ENCODE results near the gene BMPR1B. TPM values are rescaled to one million over a fixed set of nuclear protein-coding genes. Genes with fewer than 3 reads are reported as not detected.

BMPR1B gene
- total and polyA plus RNA-seq, 9 of the 15 experiments (the other 6 are each of a cell fraction or from before 2014, with no cell fraction given), result 0.01 TPM; not detected in 8

GRCh38 chr4:94743838-94744237 is 13.9 kb upstream of the BMPR1B start:
- Histone ChIP-seq H4K20me1 (replicated peaks; ENCODE audit: control insufficient read depth, insufficient read depth, low read length) (no peaks in the 10 kb centered on the region), H3K27me3 (ENCODE audit: control insufficient read depth in 2 of 2, insufficient read depth in 2 of 2, low read length in 2 of 2) (no peaks in the 10 kb centered on the region), H3K4me2 (ENCODE audit: insufficient read depth, low read length) (no peak overlapping the region), H3K79me2 (ENCODE audit: control insufficient read depth, insufficient read depth, low read length) (no peaks in the 10 kb centered on the region), H3K27ac (ENCODE audit: extremely low read depth, low read depth, low read length) (no peak overlapping the region), H3K4me1 (replicated peaks in 1 of 2; ENCODE audit: control insufficient read depth in 2 of 2, insufficient read depth in 2 of 2, low read length in 2 of 2) (no peaks in the 10 kb centered on the region), H3K9ac (ENCODE audit: insufficient read depth in 1 of 2, low read depth in 2 of 2, low read length in 2 of 2) (no peak overlapping the region), H3K9me3 (replicated peaks; ENCODE audit: control insufficient read depth, insufficient read depth, low read depth, low read length) (no peaks in the 10 kb centered on the region), H3K9me1 (ENCODE audit: control insufficient read depth, insufficient read depth, low read length) (no peaks in the 10 kb centered on the region), H2AFZ (ENCODE audit: low read depth, low read length) (no peak overlapping the region), H3K4me3 (no peak overlapping the region), H3K36me3 (ENCODE audit: control insufficient read depth, insufficient read depth, low read length) (no peaks in the 10 kb centered on the region)
- BruUV-seq (replicated peaks), result no TSS peak
- in situ Hi-C loops (cut with MboI), result no loop called here
- 0% methylated on average over 3 of the region's 3 CpGs for WGBS (ENCODE audit: insufficient coverage, low coverage, missing lambda C conversion rate)
- POLR2A ChIA-PET, result interaction anchor here (0.7 kb wide), 1 partner anchor 212 kb away, joined by 3 read pairs; no protein-coding TSS in a partner anchor
- CTCF ChIA-PET (ENCODE audit: low intra/inter-chr PET ratio), result no interaction called here
- FAIRE-seq, result no peak
- intact Hi-C loops (cut with micrococcal nuclease), result loop anchor here (10.0 kb wide), 1 partner anchor 381 kb away; no protein-coding TSS in a partner anchor
- no peak for ATAC-seq
- DNase-seq (ENCODE audit: extremely low read depth in 1 of 4, low spot score in 3 of 4), result no peak
- TF ChIP-seq ZFP30 (CRISPR knock-in tag; IDR thresholded peaks at IDR 0.05; ENCODE audit: borderline replicate concordance) (no peak), NR4A1 (CRISPR knock-in tag; IDR thresholded peaks at IDR 0.05) (no peak), NR4A1 (tag; IDR thresholded peaks at IDR 0.05) (no peak), ETS2 (tag; IDR thresholded peaks at IDR 0.05; ENCODE audit: borderline replicate concordance, poor library complexity, severe bottlenecking) (no peak), ZNF507 (tag; conservative IDR thresholded peaks at IDR 0.05) (no peak), MTF1 (CRISPR knock-in tag; IDR thresholded peaks at IDR 0.05; ENCODE audit: borderline replicate concordance) (no peak), ZSCAN29 (IDR thresholded peaks at IDR 0.05) (no peak), ZNF217 (CRISPR knock-in tag; IDR thresholded peaks at IDR 0.05) (no peak), ZBTB8A (IDR thresholded peaks at IDR 0.05; ENCODE audit: partially characterized antibody) (no peak), TAF1 (IDR thresholded peaks at IDR 0.05; ENCODE audit: control insufficient read depth, extremely low read depth, insufficient read depth, low read length, severe bottlenecking) (no peak)
- TF ChIP-seq, protein P1, sequence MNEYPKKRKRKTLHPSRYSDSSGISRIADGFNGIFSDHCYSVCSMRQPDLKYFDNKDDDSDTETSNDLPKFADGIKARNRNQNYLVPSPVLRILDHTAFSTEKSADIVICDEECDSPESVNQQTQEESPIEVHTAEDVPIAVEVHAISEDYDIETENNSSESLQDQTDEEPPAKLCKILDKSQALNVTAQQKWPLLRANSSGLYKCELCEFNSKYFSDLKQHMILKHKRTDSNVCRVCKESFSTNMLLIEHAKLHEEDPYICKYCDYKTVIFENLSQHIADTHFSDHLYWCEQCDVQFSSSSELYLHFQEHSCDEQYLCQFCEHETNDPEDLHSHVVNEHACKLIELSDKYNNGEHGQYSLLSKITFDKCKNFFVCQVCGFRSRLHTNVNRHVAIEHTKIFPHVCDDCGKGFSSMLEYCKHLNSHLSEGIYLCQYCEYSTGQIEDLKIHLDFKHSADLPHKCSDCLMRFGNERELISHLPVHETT (CRISPR knock-in tag; conservative IDR thresholded peaks at IDR 0.05 in 1 of 2, IDR thresholded peaks at IDR 0.05 in 1 of 2), result no peak
- TF ChIP-seq, protein P2, sequence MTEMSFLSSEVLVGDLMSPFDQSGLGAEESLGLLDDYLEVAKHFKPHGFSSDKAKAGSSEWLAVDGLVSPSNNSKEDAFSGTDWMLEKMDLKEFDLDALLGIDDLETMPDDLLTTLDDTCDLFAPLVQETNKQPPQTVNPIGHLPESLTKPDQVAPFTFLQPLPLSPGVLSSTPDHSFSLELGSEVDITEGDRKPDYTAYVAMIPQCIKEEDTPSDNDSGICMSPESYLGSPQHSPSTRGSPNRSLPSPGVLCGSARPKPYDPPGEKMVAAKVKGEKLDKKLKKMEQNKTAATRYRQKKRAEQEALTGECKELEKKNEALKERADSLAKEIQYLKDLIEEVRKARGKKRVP (CRISPR knock-in tag; IDR thresholded peaks at IDR 0.05), result no peak
- TF ChIP-seq, protein P3, sequence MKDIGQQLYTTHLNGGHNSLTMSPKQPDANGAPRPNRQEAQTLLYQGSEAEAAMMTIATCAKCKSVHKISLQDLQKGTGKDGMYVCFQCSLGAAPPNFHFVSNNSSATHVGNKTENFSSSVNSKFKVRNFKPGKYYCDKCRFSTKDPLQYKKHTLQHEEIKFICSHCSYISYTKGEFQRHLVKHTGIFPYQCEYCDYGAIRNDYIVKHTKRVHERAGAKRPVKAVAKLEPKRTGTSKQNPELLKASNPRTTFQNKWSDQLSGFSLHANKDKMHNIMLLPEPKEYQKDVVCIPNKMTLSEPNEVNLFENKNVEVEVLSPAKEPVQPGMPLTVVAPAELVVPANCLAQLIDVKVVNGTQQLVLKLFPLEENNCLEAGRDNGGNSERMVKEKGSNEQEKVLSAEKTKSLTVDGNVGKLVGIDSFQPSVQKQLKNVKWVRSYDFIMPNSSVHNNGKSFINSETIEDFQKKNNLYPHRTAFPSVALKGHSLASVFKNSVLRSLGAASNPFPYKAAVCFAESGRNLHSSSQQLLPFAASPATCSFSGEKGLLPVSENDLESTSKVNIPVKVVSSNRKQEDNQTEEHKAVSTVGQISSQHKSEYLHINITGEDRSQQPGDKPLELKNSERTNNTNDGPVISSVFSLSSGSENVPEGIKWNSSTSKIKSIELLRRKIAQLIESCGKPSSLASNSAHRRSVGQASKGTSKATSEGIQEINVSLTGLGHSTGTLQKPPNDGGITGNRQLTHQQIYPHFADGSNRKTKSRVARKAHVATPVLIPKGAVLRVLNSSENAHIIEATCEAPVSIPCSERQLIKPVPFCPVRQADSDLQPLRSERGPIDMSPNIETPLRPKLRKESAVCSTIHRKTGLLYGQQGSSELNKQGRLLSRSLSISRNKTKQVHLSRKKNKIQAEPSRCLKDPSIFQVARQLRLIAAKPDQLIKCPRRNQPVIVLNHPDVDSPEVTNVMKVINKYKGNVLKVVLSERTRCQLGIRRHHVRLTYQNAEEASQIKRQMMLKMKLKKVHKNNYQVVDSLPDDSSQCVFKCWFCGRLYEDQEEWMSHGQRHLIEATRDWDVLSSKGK (CRISPR knock-in tag; IDR thresholded peaks at IDR 0.05), result no peak
- TF ChIP-seq, protein P4, sequence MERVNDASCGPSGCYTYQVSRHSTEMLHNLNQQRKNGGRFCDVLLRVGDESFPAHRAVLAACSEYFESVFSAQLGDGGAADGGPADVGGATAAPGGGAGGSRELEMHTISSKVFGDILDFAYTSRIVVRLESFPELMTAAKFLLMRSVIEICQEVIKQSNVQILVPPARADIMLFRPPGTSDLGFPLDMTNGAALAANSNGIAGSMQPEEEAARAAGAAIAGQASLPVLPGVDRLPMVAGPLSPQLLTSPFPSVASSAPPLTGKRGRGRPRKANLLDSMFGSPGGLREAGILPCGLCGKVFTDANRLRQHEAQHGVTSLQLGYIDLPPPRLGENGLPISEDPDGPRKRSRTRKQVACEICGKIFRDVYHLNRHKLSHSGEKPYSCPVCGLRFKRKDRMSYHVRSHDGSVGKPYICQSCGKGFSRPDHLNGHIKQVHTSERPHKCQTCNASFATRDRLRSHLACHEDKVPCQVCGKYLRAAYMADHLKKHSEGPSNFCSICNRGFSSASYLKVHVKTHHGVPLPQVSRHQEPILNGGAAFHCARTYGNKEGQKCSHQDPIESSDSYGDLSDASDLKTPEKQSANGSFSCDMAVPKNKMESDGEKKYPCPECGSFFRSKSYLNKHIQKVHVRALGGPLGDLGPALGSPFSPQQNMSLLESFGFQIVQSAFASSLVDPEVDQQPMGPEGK (CRISPR knock-in tag; IDR thresholded peaks at IDR 0.05; ENCODE audit: borderline replicate concordance), result no peak
